AG08395 (cell line): ENCODE data around the gene TWSG1.
A peak's percentile ranks its signal among the peaks of the same experiment; 100 is the strongest.

ENCODE experiments used
- DNase-seq: peaks from one replicate; pipeline ENCODE4 v3.0.0; 2012; ENCODE audit warnings: mixed read lengths, low spot score

TWSG1 gene

DNA sequence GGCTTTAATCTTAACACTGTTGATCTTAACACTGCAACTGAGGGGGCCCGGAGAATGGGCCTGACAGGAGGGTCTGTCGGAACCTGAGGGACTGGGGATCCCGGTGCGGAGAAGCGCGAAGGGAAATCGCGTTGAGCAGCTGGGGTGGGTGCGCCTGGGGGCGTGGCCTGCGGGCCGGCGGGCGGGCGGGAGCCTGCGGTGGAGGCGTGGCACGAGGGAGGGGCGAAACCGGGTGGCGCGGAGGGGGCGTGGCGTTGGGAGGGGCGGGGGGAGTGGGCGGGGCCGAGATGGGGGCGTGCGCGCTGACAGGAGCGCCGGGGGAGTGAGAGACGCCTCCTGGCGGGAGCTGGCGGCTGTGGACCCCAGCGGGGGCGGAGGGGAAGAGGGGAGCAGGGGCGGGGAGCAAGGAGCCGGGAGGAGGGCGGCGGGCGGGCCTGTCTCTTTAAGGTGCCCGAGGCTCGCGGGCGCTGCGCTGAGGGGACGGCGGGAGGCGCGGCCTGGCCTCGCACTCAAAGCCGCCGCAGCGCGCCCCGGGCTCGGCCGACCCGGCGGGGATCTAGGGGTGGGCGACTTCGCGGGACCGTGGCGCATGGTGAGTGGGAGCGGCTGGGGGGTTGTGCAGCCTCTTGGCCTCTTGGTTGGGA, at the start of gene TWSG1:
Gene TWSG1, plus strand, starts transcription at position 445 of the 644 bp plus-strand sequence. CDS start 2,457 bp downstream, outside the sequence.
- DNase-seq, result peak; percentile 99

DNA sequence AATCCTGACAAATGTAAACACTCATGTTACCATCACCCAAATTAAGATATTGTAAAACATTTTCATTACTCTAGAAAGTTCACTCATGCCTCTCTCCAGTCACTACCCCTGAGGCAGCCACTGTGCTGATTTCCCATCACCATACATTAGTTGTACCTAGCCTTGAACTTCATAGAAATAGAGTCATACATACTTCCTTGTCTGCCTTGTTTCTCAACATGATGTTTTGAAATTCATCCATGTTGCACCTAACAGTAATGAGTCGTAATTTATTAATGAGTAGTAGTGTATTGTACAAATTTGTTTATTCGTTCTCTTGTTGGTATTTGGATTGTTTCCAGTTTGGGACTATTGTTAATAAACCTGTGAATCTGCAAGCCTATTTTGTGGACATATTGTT, 49.0 kb upstream of the TWSG1 start:
- no peak for DNase-seq

DNA sequence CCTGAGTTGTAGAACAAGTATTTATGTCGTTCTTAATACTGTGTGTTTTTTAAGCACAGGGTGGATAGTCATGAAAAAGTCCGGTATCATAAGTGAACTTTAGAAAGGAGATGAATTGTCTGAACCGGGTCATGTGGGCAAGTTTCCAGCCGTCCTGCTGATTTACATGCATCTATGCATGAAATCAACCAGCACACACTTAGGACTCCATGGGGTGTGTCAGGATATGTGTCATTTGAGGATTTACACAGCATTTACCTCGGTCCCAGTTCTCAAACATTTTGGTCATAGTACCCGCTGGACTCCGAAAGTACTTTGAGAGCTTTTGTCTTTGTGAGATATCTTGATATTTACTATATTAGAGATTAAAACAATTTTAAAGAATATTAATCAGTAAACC, 47.5 kb upstream of the TWSG1 start:
- DNase-seq, result no peak

DNA sequence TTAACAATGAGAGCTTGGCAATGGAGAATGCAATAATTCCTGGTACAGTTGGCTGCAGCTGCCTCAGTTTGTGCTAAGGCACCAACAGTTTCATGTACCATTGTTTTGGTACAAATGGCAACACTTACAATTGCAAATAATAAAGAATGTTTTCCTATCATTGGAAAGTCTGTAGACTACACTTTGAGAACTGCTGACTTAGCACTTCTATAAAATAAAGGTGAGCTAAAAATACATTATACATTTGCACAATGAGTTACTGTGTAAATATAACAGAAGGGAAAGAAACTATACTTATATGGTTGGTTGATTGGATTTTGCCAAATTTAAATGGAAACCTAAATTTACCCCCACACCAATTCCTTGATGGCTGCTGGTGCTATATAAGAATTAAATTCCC, 44.9 kb upstream of the TWSG1 start:
- DNase-seq, result no peak

DNA sequence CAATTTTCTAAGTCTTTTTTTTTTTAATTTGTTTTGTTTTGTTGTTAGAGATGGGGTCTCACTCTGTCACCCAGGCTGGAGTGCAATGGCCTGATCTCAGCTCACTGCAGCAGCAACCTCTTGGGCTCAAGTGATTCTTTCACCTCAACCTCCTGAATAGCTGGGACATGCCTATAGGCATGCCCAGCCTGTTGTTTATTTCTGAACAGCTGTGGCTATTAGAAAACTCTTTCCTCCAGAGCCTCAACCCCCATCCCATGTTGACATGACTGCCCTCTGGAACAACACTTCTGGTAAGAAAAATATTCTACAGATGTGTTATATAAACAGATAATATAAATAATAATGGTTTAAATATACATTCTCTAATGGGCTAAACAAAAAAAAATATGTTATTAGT, 44.4 kb upstream of the TWSG1 start:
- DNase-seq, result peak; percentile 7

DNA sequence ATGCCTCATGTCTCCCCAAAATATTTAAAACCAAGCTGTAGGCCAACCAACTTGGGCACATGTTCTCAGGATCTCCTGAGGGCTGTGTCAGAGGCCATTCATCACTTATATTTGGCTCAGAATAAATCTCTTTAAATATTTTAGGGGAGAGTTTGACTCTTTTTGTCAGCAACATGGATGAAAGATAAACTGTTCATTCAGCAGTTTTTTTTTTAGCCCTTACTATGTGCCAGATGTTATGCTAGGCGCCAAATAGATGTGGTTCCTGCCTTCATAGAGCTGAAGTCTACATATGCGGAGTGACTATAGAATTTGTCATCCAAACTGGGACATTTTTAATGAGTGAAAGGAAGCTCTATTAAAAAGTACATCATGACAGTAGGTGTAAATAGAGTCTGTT, 42.5 kb upstream of the TWSG1 start:
- no peak for DNase-seq

DNA sequence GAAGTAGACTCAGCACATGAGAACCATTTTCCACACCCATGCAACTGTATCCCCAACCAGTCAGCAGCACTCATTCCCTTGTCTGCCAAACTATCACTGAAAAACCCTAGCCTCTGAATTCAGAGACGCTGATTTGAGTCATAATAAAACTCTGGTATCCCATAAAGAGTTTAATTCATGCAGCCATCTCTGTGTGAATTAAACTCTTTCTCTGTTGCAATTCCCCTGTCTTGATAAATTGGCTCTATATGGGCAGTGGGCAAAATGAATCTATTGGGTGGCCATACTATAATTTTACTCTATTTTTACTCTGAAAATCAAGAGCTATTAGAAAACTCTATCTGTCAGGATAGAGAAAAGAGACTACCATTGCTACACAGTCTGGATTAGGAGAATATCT, 40.6 kb upstream of the TWSG1 start:
- DNase-seq, result no peak

DNA sequence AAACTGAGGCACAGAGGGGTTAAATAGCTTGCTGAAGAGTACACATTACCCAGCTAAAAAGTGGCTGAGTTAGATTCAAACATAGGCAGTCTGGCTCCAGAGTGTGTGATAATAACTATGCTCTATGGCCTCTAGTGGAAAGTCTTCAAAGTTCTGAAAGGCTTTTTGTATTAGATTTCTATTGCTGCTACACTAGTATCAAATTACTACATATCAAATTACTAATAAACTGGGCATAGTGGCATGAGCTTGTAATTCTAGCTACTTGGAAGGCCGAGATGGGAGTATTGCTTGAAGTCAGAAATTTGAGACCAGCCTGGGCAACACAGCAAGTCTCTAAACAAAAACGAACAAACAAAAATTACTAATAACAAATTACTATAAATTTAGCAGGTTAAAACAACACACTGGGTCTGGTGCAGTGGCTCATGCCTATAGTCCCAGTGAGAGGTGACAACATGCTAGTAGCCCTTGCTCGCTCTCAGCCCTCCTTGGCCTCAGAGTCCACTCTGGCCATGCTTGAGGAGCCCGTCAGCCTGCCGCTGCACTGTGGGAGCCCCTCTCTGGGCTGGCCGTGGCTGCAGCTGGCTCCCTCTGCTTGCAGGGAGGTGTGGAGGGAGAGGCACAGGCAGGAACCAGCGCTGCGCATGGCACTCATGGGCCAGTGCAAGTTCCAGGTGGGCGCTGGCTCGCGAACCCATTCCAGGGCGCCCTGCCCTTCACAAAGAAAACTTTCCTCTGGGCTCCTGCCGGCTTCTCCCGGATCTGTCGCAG, 38.2 kb upstream of the TWSG1 start:
- DNase-seq, result no peak

DNA sequence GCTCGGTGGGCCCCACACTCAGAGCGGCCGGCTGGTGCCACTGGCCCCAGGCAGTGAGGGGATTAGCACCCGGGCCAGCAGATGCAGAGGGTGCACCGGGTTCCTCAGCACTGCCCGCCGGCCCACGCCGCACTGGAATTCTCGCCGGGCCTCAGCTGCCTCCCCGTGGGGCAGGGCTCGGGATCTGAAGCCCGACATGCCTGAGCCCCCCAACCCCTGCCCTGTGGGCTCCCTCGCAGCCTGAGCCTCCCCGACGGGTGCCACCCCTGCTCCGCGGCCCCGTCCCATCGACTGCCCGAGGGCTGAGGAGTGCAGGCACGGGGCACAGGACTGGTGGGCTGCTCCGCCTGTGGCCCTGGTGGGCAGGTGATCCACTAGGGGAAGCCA, 37.6 kb upstream of the TWSG1 start:
- DNase-seq, result no peak

DNA sequence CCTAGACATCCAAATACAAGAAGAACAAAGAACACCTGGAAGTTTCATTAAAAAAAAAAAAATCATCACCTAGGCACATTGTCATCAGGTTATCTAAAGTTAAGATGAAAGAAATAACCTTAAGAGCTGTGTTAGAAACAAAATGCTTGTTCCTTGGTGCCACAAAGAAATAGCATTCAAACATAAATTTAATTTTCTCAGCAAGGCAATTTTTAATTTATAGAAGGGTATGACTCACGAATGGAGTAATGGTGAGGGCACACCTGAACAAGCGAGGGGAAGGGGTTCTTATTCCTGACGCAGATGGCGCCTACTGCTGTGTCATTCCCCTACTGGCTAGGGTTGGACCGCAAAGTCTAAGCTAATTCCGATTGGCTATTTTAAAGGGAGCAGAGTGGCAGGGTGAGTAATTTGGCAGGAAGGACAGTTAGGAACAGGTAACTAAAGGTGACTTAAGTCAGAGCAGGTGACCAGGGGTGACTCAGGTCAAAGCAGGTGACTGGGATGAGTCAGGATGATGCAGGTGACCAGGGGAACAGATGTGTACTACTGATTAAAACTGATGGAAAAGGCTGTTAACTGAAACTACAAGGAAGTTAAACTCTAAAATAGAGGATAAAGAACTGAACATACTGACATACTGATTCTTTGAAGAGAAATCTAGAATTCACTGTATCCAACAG, 30.0 kb upstream of the TWSG1 start:
- no peak for DNase-seq

DNA sequence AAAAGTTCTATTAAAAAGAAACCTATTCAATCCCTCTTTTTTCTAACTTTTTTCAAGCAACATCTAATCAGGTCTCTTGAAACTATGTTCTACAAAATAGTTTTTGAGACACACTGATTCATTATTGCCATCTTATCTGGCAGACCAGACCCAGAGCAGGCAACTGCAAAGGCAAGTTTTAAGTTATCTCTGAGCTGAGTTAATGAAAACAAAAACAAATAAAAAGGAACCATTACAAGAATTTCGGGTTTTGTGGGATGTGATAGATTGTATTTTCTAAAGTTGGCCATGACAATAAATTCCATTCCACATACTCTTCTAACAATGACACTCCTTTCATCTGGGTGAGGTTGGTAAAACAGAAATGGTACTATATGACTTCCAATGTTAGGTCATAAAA, 15.2 kb upstream of the TWSG1 start:
- DNase-seq, result peak; percentile 23

DNA sequence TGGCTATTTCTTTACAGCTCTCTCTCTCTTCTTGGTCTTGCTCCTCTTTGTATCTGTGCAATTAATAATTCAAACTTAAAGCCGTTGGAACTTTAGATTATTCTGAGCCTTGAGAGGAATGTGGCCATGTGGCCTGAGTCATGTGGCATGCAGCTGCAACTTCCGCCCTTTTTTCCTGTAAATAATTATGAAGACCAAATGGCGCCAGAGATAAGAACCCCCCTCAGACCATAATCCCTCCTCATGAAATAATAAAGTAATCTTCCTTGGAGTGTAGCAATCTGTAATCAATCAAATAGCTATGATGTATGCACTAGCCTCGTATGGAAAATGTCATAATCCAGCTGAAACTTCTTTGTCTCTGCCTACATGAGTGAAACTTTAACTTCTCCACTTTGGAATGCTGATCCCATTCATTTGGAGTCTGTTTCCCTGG, 13.5 kb upstream of the TWSG1 start:
- peak; percentile 8 for DNase-seq

DNA sequence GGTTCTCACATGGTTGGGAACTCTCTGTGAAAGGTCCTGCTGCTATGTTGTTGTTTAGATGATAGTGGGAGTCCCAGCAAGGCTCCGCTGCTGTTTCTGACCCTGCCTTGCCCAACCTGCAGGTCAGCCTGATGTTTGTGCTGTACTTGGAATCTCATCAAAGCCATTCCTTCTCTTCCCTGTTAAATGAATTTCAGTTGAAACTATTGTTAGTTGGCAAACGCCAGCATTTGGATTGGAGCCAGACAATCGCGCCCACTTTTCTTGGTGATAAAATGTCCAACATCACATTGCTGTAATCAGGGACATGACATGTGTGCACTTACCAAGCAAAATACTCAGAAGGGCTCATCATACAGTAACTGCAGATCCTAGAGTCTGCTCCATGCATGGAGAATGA, 12.8 kb upstream of the TWSG1 start:
- no peak for DNase-seq

DNA sequence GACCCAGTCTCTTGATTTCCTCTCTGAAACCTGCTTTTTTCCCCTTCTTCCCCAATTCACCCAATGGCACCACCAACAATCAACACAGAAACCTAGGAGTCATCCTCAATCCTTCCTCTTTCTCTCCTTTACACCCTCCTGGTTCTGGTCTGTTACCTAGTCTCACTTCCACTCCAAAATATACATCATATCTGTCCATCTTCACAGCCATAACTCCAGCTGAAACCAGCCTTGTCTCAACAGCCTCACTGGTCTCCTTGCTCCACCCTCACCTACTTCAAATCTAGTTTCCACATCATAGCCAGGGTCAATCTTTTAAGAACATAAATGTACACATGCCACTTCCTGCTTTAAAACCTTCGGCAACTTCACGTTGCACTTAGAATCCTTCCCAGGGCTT, 11.8 kb upstream of the TWSG1 start:
- no peak for DNase-seq

DNA sequence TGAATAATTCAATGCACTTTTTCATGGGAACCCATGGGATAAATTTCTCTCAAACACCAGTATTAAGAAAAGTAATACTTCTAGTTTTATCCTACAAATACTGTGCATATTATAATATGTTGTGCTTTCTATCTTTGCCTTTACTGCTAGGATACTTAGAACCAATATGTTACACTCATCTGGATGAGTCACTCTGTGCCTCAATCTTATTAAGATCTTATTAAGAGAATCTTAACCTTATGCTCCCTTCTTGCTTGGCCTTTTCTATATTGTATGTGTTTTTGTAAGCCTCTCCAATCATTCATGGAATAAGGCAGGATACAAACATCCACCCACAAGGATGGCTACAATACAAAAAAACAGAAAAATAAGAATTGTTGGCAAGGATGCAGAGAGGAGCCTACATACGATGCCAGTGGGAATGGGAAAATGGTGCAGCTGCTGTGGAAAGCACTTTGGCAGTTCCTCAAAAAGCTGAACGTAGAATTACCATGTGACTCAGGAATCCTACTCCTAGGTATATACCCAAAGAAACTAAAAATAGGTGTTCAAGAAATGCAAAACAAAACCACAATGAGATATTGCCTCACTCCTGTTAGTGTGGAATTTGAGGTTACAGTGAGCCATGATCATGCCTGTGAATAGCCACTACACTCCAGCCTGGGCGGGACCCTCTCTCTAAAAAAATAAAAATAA, 10.7 kb upstream of the TWSG1 start:
- DNase-seq, result peak; percentile 10

DNA sequence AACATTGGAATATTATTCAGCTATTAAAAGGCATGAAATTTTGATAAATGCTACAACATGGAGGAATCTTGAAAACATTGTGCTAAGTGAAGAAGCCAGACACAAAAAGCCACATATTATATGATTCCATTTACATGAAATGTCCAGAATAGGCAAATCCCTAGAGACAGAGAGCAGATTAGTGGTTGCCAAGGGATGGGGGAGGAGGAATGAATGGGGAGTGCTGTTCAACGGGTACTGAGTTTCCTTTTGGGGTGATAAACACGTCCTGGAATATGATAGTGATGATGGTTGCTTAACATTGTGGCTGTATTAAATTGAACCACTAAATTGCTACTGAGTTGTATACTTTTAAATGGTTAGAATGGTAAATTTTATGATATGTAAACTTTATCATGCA, 8.9 kb upstream of the TWSG1 start:
- DNase-seq, result no peak

DNA sequence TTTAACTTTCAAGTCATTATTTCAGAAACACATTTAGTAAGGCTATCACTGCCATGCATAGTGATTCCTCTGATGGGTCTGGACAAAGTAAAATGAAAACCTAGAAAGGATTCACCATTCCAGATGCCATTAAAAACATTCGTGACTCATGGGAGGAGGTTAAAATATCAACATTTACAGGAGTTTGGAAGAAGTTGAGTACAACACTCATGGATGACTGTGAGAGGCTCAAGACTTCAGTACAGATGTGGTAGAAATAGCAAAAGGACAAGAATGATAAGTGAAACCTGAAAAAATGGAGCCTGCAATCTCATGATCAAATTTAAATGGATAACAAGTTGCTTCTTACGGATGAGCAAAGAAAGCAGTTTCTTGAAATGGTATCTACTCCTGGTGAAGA, 5.8 kb upstream of the TWSG1 start:
- DNase-seq, result no peak

DNA sequence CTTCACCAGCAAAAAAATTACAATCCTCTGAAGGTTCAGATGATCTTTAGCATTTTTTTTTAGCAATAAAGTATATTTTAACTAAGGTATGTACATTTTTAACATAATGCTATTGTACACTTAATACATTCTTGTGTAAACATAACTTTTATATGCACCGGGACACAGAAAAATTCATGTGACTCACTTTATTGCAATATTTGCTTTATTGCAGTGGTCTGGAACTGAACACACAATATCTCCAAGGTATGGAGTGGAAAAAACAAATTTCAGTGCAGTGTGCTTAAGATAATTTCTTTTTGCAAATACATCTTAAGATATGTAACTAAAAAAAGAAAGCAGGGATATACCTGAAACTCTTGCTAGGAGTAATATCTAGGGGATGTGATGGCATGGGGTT, 5.1 kb upstream of the TWSG1 start:
- DNase-seq, result no peak

DNA sequence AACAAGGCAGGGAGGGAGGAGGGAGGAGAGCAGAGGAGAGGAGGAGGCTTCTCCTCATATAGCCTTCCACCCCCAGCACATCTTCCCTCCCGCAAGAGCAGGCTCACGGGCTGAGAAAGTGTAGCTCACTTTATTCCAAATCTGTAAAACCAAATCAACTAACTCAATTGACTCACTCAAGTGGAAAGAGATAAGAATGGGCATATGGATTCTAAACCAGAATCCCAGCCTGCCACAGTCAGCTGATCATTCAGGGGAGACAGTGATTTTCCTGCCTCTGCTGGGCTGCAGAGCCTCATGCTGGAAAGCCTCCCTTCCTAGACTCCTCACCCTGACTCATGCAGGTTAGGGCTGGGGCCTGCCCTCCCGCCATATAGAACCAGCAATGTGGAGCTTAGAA, 4.2 kb upstream of the TWSG1 start:
- DNase-seq, result no peak

DNA sequence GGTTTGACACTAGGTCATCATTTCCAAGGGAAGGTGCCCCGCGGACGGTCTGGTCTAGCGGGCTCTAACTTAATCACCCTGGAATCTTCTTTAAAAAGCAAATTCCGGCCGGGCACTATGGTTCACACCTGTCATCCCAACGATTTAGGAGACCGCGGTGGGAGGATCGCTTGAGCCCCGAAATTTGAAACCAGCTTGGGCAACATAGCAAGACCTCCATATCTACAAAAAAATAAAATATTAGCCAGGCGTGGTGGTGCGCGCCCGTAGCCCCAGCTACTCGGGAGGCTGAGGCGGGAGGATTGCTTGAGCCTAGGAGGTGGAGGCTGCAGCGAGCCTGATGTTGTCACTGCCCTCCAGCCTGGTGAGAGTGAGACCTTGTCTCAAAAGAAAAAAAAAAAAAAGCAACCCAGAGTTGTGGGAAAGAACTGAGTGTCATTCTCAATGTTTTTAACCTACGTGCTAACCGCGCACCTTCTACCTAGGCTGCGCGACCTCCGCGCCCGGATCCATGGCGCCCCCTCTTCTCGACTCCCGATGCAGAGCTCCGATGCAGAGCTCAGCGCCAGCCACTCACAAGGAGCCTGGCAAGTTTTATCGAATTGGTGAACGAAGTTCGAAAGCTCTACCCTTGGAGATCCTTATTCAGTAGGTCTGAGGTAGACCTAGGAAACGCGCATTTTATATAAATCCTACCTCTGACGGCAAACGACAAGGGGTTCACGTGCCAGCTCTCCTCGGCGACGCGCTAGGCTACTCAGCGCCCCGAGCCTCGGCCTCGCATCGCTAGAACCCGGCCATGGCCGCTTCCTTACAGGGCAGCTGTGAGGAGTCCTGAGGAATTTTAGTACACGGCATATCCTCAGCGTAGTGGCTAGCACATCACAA, 888 bp upstream of the TWSG1 start:
- DNase-seq, result no peak

DNA sequence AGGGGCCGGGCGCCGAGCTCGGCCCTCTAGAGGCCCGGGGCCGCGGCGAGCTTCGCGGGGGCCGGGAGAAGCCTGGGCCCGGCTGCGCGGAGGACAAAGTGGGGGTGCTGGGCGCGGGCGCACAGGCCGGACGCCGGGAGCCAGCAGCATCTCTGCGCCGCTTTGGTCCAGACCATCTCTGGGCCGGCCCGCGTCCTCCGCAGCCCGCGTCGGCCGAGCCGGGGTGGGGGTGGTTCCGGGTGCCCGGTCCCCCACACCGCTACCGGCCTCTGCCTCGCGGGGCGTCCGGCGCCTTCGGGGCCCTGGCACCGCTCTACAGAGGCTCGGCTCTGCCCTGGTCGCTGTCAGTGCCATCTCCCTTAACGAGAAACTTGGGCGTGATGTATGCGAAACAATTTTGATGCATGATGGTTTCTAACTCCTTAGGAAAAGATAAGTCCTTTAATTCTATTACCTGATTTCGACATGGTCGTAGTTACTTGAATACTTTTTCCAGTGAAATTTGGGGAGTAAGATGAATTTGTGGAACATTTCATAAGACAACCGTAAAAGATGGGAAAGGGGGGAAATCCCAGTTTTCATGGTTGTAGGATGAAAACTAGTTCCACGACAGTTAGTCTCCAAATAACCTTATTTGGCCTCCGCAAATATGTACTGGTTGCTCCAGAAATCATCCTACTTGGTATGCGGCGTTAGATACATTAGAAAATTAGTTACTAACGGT, 562 bp downstream of the TWSG1 start:
- peak; percentile 44 for DNase-seq
